Stimulated activated CD4-positive, alpha-beta T cell treated with anti-CD3 and anti-CD28 coated beads, Interleukin-1b, Interleukin-23, amount 100 ng/mL, for 48 hours (primary cell): ENCODE data around the gene PCBD2.
"Not testable (repeated sequence)": the region's sequence is repeated elsewhere in the genome, so short reads cannot be mapped to it uniquely, and the experiment has no call there.

Experiments used
- DNase-seq: peaks from one replicate; pipeline ENCODE4 v3.0.0-alpha.2; 2020

Gene PCBD2

GRCh38 chr5:134910752-134911151, 5.8 kb downstream of the PCBD2 start:
- DNase-seq, result not testable (repeated sequence)

- no peak for DNase-seq
Observed at GRCh38 chr5:134911285-134912206, 6.6 kb downstream of the PCBD2 start.

- DNase-seq, result no peak
Observed at GRCh38 chr5:134913254-134913653, 8.3 kb downstream of the PCBD2 start.

- DNase-seq, result no peak
Observed at GRCh38 chr5:134913795-134914194, 8.9 kb downstream of the PCBD2 start.

GRCh38 chr5:134917070-134917815, 12.3 kb downstream of the PCBD2 start:
- no peak for DNase-seq

- DNase-seq, result no peak
Observed at GRCh38 chr5:134918861-134919260, 13.9 kb downstream of the PCBD2 start.

- no peak for DNase-seq
Observed at GRCh38 chr5:134920848-134921575, 16.1 kb downstream of the PCBD2 start.

GRCh38 chr5:134932508-134932907, 27.6 kb downstream of the PCBD2 start:
- no peak for DNase-seq

GRCh38 chr5:134934202-134934601, 29.3 kb downstream of the PCBD2 start:
- DNase-seq, result no peak

GRCh38 chr5:134935711-134936602, 31.0 kb downstream of the PCBD2 start:
- DNase-seq, result no peak

- DNase-seq, result no peak
Observed at GRCh38 chr5:134937526-134937925, 32.6 kb downstream of the PCBD2 start.

GRCh38 chr5:134938030-134938429, 33.1 kb downstream of the PCBD2 start:
- no peak for DNase-seq

- no peak for DNase-seq
Observed at GRCh38 chr5:134939500-134939899, 34.6 kb downstream of the PCBD2 start.

GRCh38 chr5:134943547-134943946, 38.6 kb downstream of the PCBD2 start:
- no peak for DNase-seq

- DNase-seq, result no peak
Observed at GRCh38 chr5:134944630-134945029, 39.7 kb downstream of the PCBD2 start.

- no peak for DNase-seq
Observed at GRCh38 chr5:134945041-134945440, 40.1 kb downstream of the PCBD2 start.

GRCh38 chr5:134948911-134949310, 44.0 kb downstream of the PCBD2 start:
- no peak for DNase-seq

- no peak for DNase-seq
Observed at GRCh38 chr5:134949316-134949715, 44.4 kb downstream of the PCBD2 start.

- no peak for DNase-seq
Observed at GRCh38 chr5:134957920-134958608, 53.1 kb downstream of the PCBD2 start.

GRCh38 chr5:134958755-134959154, 53.8 kb downstream of the PCBD2 start:
- DNase-seq, result no peak

- DNase-seq, result no peak
Observed at GRCh38 chr5:134963098-134963497, 58.2 kb downstream of the PCBD2 start.
